H1 (cell line): ENCODE measurements around the gene ERICH2. TPM values are rescaled to one million over a fixed set of nuclear protein-coding genes. Genes with fewer than 3 reads are reported as not detected.

Source experiments
- CTCF ChIA-PET: fragments of 300-600 bp; sonication (Branson Sonifier 250); formaldehyde crosslinking; loops from one replicate; lab custom pipeline; 2021; ENCODE audit not compliant: partially characterized antibody; lab: Charles Lee
- POLR2A ChIA-PET: fragments of 300-600 bp; sonication (Branson Sonifier 250); formaldehyde crosslinking; loops from one replicate; lab custom pipeline; 2021; ENCODE audit warnings: inconsistent platforms; ENCODE audit not compliant: partially characterized antibody; lab: Charles Lee
- DNase-seq, 2 experiments: peaks; one replicate each; pipeline versions ENCODE4 v3.0.0 to v3.0.0-alpha.2; 2010 to 2022; ENCODE audit warnings: low spot score in 2 of 2, low read depth in 1 of 2, mixed read lengths in 1 of 2
- FAIRE-seq: peaks from 2 replicates; lab custom pipeline; 2011; peaks lifted over from hg19 to GRCh38; lab: Jason Lieb, UNC
- H2AFZ ChIP-seq: 2 replicates; pipeline ENCODE4 v1.8.1; 2012; ENCODE audit warnings: low read length, inconsistent platforms
- H2AK5ac ChIP-seq: 2 replicates; pipeline ENCODE4 v1.6.1; 2013; ENCODE audit warnings: low read depth, low read length
- H2BK120ac ChIP-seq: replicated peaks from 2 replicates; pipeline ENCODE3; 2013; ENCODE audit warnings: low read depth, low read length, inconsistent platforms
- H2BK12ac ChIP-seq: 2 replicates; pipeline ENCODE4 v1.6.1; 2013; ENCODE audit warnings: low read depth, low read length
- H2BK15ac ChIP-seq: 2 replicates; pipeline ENCODE4 v1.6.1; 2013; ENCODE audit warnings: low read length
- H2BK20ac ChIP-seq: 2 replicates; pipeline ENCODE4 v1.6.1; 2013; ENCODE audit warnings: low read length
- H2BK5ac ChIP-seq: 2 replicates; pipeline ENCODE4 v1.6.1; 2013; ENCODE audit warnings: low read depth, low read length
- H3K14ac ChIP-seq: 2 replicates; pipeline ENCODE4 v1.6.1; 2013; ENCODE audit warnings: inconsistent platforms; ENCODE audit not compliant: insufficient read length
- H3K18ac ChIP-seq: 2 replicates; pipeline ENCODE4 v1.6.1; 2013; ENCODE audit warnings: low read length; ENCODE audit errors: extremely low read depth
- H3K23ac ChIP-seq: 2 replicates; pipeline ENCODE4 v1.6.1; 2013; ENCODE audit warnings: inconsistent platforms; ENCODE audit not compliant: insufficient read length
- H3K23me2 ChIP-seq: 2 replicates; pipeline ENCODE4 v1.6.1; 2013; ENCODE audit warnings: low read depth, low read length
- H3K27ac ChIP-seq: 2 replicates; pipeline ENCODE4 v1.6.1; 2011; ENCODE audit warnings: low read depth, low read length, inconsistent platforms
- H3K27me3 ChIP-seq, 4 experiments: replicated peaks in 1 of 4; 1 replicate in 1 of 4; 2 replicates in 3 of 4; pipeline versions ENCODE4 v1.6.1 to v1.8.1; 2011 to 2013; ENCODE audit warnings: low read length in 3 of 4, mild to moderate bottlenecking in 3 of 4, inconsistent platforms in 2 of 4, mixed read lengths in 2 of 4, moderate library complexity in 1 of 4; ENCODE audit not compliant: control insufficient read depth in 3 of 4, insufficient read depth in 3 of 4; ENCODE audit errors: extremely low read depth in 1 of 4
- H3K36me3 ChIP-seq, 4 experiments: 2 replicates each; pipeline versions ENCODE4 v1.6.1 to v1.8.1; 2011 to 2013; ENCODE audit warnings: mild to moderate bottlenecking in 4 of 4, low read length in 3 of 4, moderate library complexity in 2 of 4, control low read depth in 1 of 4, inconsistent platforms in 1 of 4; ENCODE audit not compliant: insufficient read depth in 4 of 4, control insufficient read depth in 2 of 4
- H3K4ac ChIP-seq: replicated peaks from 2 replicates; pipeline ENCODE3; 2013; ENCODE audit warnings: low read length, low read depth, mixed read lengths, inconsistent platforms; ENCODE audit not compliant: insufficient read length
- H3K4me1 ChIP-seq, 4 experiments: replicated peaks in 1 of 4; 1 replicate in 1 of 4; 2 replicates in 3 of 4; pipeline versions ENCODE4 v1.6.1 to v1.8.1; 2011 to 2013; ENCODE audit warnings: low read length in 3 of 4, inconsistent platforms in 2 of 4, mixed read lengths in 1 of 4; ENCODE audit not compliant: insufficient read depth in 4 of 4, control insufficient read depth in 3 of 4
- H3K4me2 ChIP-seq, 2 experiments: 2 replicates each; pipeline versions ENCODE4 v1.6.1 to v1.8.1; 2011 to 2013; ENCODE audit warnings: low read depth in 2 of 2, low read length in 2 of 2, control low read depth in 1 of 2, inconsistent platforms in 1 of 2, mild to moderate bottlenecking in 1 of 2; ENCODE audit not compliant: insufficient read depth in 1 of 2
- H3K4me3 ChIP-seq, 4 experiments: fragments of 200-600, 300-600 bp in 1 of 4; sonication (generic), shearing (Covaris generic), sonication (Bioruptor Twin) in 1 of 4; 2 replicates each; pipeline versions ENCODE4 v1.5.1 to v1.8.1; 2011 to 2016; ENCODE audit warnings: low read length in 4 of 4, low read depth in 3 of 4, control low read depth in 2 of 4, inconsistent platforms in 2 of 4, mild to moderate bottlenecking in 2 of 4, mixed read lengths in 1 of 4, moderate library complexity in 1 of 4; ENCODE audit not compliant: insufficient read depth in 2 of 4; ENCODE audit errors: extremely low read depth in 1 of 4
- H3K56ac ChIP-seq: replicated peaks from 2 replicates; pipeline ENCODE3; 2013; ENCODE audit warnings: low read depth, mild to moderate bottlenecking, mixed read lengths, low read length, inconsistent platforms; ENCODE audit not compliant: insufficient read length
- H3K79me1 ChIP-seq: 2 replicates; pipeline ENCODE4 v1.6.1; 2013; ENCODE audit warnings: low read depth, low read length, control low read depth
- H3K79me2 ChIP-seq, 2 experiments: 2 replicates each; pipeline versions ENCODE4 v1.6.1 to v1.8.1; 2012 to 2013; ENCODE audit warnings: low read length in 2 of 2, mild to moderate bottlenecking in 2 of 2, inconsistent platforms in 1 of 2; ENCODE audit not compliant: insufficient read depth in 2 of 2, control insufficient read depth in 1 of 2
- H3K9ac ChIP-seq, 4 experiments: replicated peaks in 1 of 4; 1 replicate in 1 of 4; 2 replicates in 3 of 4; pipeline versions ENCODE4 v1.6.1 to v1.8.1; 2011 to 2013; ENCODE audit warnings: low read depth in 3 of 4, low read length in 3 of 4, control low read depth in 2 of 4, mild to moderate bottlenecking in 2 of 4, moderate library complexity in 2 of 4, inconsistent platforms in 1 of 4; ENCODE audit errors: extremely low read depth in 1 of 4
- H3K9me3 ChIP-seq, 2 experiments: 2 replicates each; pipeline versions ENCODE4 v1.6.1 to v1.8.1; 2012 to 2013; ENCODE audit warnings: mild to moderate bottlenecking in 2 of 2, moderate library complexity in 2 of 2, control low read depth in 1 of 2, inconsistent platforms in 1 of 2, low read depth in 1 of 2, low read length in 1 of 2, mixed read lengths in 1 of 2; ENCODE audit not compliant: insufficient read depth in 2 of 2
- H4K20me1 ChIP-seq, 2 experiments: replicated peaks in 1 of 2; 2 replicates each; pipeline versions ENCODE3 to v1.8.1; 2011 to 2013; ENCODE audit warnings: inconsistent platforms in 2 of 2, low read length in 2 of 2, mild to moderate bottlenecking in 1 of 2; ENCODE audit not compliant: insufficient read depth in 2 of 2, control insufficient read depth in 1 of 2
- H4K5ac ChIP-seq: 2 replicates; pipeline ENCODE4 v1.6.1; 2013; ENCODE audit warnings: low read length, low read depth, mixed read lengths, inconsistent platforms; ENCODE audit not compliant: insufficient read length
- H4K8ac ChIP-seq: 2 replicates; pipeline ENCODE4 v1.8.0; 2013; ENCODE audit warnings: mild to moderate bottlenecking, moderate library complexity, low read length, inconsistent platforms; ENCODE audit not compliant: insufficient read depth; ENCODE audit errors: extremely low read depth
- H4K91ac ChIP-seq: replicated peaks from 2 replicates; pipeline ENCODE3; 2013; ENCODE audit warnings: low read length, mixed read lengths, inconsistent platforms; ENCODE audit not compliant: insufficient read length
- CBX8 ChIP-seq: fragments of 300-800, 300-1000 bp; sonication (generic); IDR thresholded peaks from 2 replicates; pipeline ENCODE4 v1.7.1; 2016; ENCODE audit warnings: low read depth, low read length, borderline replicate concordance
- EP300 ChIP-seq, 2 experiments: IDR thresholded peaks; 1 replicate in 1 of 2; 2 replicates in 1 of 2; pipeline ENCODE4 v1.6.1; 2011 to 2012; ENCODE audit warnings: low read depth in 2 of 2, low read length in 2 of 2, mild to moderate bottlenecking in 2 of 2, borderline replicate concordance in 1 of 2, inconsistent platforms in 1 of 2, moderate library complexity in 1 of 2
- EZH2 ChIP-seq: fragments of 200-600 bp; sonication (generic); IDR thresholded peaks from 2 replicates; pipeline ENCODE4 v1.7.1; 2012; ENCODE audit warnings: low read depth, mild to moderate bottlenecking, moderate library complexity, low read length, inconsistent platforms; ENCODE audit not compliant: severe bottlenecking
- WGBS, 2 experiments: shearing (Covaris generic) in 1 of 2; methylation state at CpG; one replicate each; pipeline versions ENCODE4 v1.1.6 to v1.1.7; 2013 to 2015; ENCODE audit warnings: low lambda C conversion rate in 2 of 2, mixed read lengths in 2 of 2, inconsistent platforms in 1 of 2, low coverage in 1 of 2, missing lambda C conversion rate in 1 of 2; ENCODE audit not compliant: insufficient replicate concordance in 2 of 2, insufficient coverage in 1 of 2, insufficient read length in 1 of 2; ENCODE audit errors: extremely low coverage in 1 of 2, missing lambda C conversion rate in 1 of 2; 5-methylcytosine and 5-hydroxymethylcytosine counted together
- polyA plus RNA-seq, 7 experiments: library from polyadenylated mRNA; depleted of rRNA in 3 of 7; stranded (reverse) in 5 of 7; unstranded in 2 of 7; fragments of >200 nt in 5 of 7; fragments of 200-250 nt in 2 of 7; gene quantifications; 1 replicate in 5 of 7; 2 replicates in 1 of 7; 4 replicates in 1 of 7; pipeline versions ENCODE4 v1.2.1 to v1.2.3, GENCODE V29; 2011 to 2013; ENCODE audit warnings: missing spikeins in 2 of 7, mixed read lengths in 2 of 7
- total RNA-seq: library from RNA; stranded (reverse); fragmentation: NEBNext Ultra II Directional; extraction: Animal tissue kit (Norgen Biotek cat#: 25700); gene quantifications from 2 replicates; pipeline ENCODE4 v1.2.1, GENCODE V29; 2021

ERICH2 gene
- total and polyA plus RNA-seq, 2 of the 8 experiments (the other 6 are each of a cell fraction or from before 2014, with no cell fraction given) = 0.20 to 2.1 TPM

DNA sequence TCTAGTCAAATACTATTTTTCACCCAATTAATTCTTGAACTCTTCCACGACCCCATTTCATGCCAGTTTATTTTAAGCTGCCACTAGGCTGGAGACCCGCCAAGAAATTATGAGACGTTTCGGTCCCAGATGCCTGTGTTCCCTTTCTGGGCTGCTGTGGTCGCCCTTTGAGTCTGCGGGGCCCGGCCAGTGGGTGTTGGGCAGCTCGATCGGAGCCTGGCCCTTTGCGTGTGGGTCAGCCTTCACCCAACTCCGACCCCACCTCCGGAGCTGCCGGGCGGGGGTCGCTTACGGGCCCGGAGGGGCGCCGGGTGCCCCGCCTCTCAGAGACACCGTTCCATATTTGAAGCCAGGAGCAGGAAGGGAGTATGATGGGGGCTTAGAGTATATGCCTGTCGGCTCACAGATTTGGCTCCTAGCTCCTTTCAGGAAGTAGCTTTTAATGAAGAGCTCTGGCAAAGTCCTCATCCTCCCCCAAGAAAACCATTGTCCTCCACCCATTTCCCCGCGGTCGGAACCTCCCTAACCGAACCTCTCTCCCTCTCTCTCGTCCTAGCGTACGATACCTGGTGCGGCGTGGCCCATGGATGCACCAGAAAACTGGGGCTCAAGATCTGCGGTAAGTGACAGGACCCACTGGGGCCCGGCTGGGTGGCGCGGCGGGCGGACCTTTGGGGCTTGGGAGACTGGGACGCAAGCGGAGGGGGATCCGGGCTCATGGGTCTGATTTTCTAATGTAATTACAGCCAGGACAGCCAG is 51.5 kb downstream of the ERICH2 start:
- Histone ChIP-seq H3K14ac (no peak overlapping the region), H3K9ac (no peak overlapping the region), H3K27ac (no peak overlapping the region), H4K8ac (no peak overlapping the region), H3K23ac (no peak overlapping the region), H3K79me2 (no peaks in the 10 kb centered on the region), H4K20me1 (peaks cover 0 to 3% of the 10 kb centered on the region in 2 experiments), H3K4me1 (peaks cover 8 to 55% (median 33%) of the 10 kb centered on the region in 4 experiments), H3K23me2 (peaks cover 28% of the 10 kb centered on the region), H4K91ac (no peak overlapping the region), H2BK12ac (no peak overlapping the region), H2AK5ac (no peak overlapping the region), H3K4me3 (peak overlapping the region; percentile 5 to 64 (median 59); a peak in 7 of 8 replicates), H2AFZ (no peak overlapping the region), H2BK5ac (no peak overlapping the region), H4K5ac (no peak overlapping the region), H3K4me2 (peak overlapping the region; percentile 76 to 99), H3K56ac (no peak overlapping the region), H2BK15ac (no peak overlapping the region), H2BK120ac (no peak overlapping the region), H2BK20ac (no peak overlapping the region), H3K9me3 (no peaks in the 10 kb centered on the region), H3K18ac (no peak overlapping the region; the same call in 1 of the 2 replicates), H3K79me1 (no peaks in the 10 kb centered on the region), H3K36me3 (no peaks in the 10 kb centered on the region; a peak in 1 of 8 replicates), H3K27me3 (peaks cover 69 to 95% (median 90%) of the 10 kb centered on the region in 4 experiments), H3K4ac (no peak overlapping the region)
- CTCF ChIA-PET = interaction anchor here (0.7 to 2.4 kb wide), 11 partner anchors 8 to 497 kb away, joined by 3 to 6 read pairs (median 3); no protein-coding TSS in a partner anchor
- POLR2A ChIA-PET = interaction anchor here (0.6 kb wide), 1 partner anchor 9 kb away, joined by 3 read pairs; no protein-coding TSS in a partner anchor
- 2% methylated on average over 40 of the region's 40 CpGs; no CpG with 5 or more reads in 1 of the 2 experiments for WGBS, 2 experiments
- FAIRE-seq = no peak
- TF ChIP-seq EP300 (IDR thresholded peaks at IDR 0.05; ENCODE audit: borderline replicate concordance in 1 of 2, low read depth in 2 of 2, low read length in 2 of 2) (no peak), CBX8 (0 out of 2 replicates have a peak, but pooled peaks have one; percentile 4), EZH2 (peak; percentile 54)
- DNase-seq = peak in 1 of 2 experiments; percentile 50
